ENCODE data around the gene ALG6. TPM values are rescaled to one million over a fixed set of nuclear protein-coding genes. Genes with fewer than 3 reads are reported as not detected.

The ALG6 gene
- total RNA-seq: 9.2 TPM in 2 replicates

GRCh38 chr1:63367215-63368103, at the start of gene ALG6:
TSS of gene ALG6 (plus strand) at chr1:63367627. CDS start at chr1:63370978, 3,351 bp downstream.

GRCh38 chr1:63322114-63322943, 45.1 kb upstream of the ALG6 start, which contains the start of gene FOXD3:
TSS of gene FOXD3 (plus strand) at chr1:63322567. CDS start at chr1:63323059, 492 bp downstream.

Other genes starting within 250 kb of the ALG6 start
- gene FOXD3, start 45.1 kb upstream of the ALG6 start, total RNA-seq: not detected in 2 replicates
- 12.8 and 15.8 TPM in 2 replicates for gene ITGB3BP, start 155.6 kb downstream of the ALG6 start, total RNA-seq
- gene EFCAB7, start 155.9 kb downstream of the ALG6 start, total RNA-seq: 2.9 and 5.8 TPM in 2 replicates
- gene PGM1, start 225.8 kb downstream of the ALG6 start, total RNA-seq: 88.9 and 105 TPM in 2 replicates